ENCODE results near the gene ELF4.

- TF ChIP-seq MYBL2 (IDR thresholded peaks at IDR 0.05; ENCODE audit: low read depth) (no peak), MYBL2 (CRISPR knock-in tag; IDR thresholded peaks at IDR 0.05; ENCODE audit: borderline replicate concordance) (no peak), REST (IDR thresholded peaks at IDR 0.05; ENCODE audit: borderline replicate concordance) (no peak), REST (CRISPR knock-in tag; IDR thresholded peaks at IDR 0.05; ENCODE audit: low read depth) (no peak), POLR3A (IDR thresholded peaks at IDR 0.05; ENCODE audit: borderline replicate concordance, extremely low read depth, insufficient read depth, insufficient read length) (no peak), ZFPM2 (CRISPR knock-in tag; IDR thresholded peaks at IDR 0.05) (no peak), CHD1 (IDR thresholded peaks at IDR 0.05; ENCODE audit: low read length) (no peak), KLF16 (IDR thresholded peaks at IDR 0.05) (no peak), CEBPZ (IDR thresholded peaks at IDR 0.05; ENCODE audit: borderline replicate concordance, low read depth, low read length) (no peak), EZH2 (IDR thresholded peaks at IDR 0.05; ENCODE audit: borderline replicate concordance, low read depth, low read length) (no peak), POLR2A (conservative IDR thresholded peaks at IDR 0.05) (no peak)
These were observed 11.2 kb upstream of the ELF4 start for GRCh38 chrX:130121505-130121800.

Measured in K562 (cell line).